GM06990 (cell line): Measurements from ENCODE around the gene BAIAP2.

Source experiments
- DNase-seq: peaks from one replicate; pipeline ENCODE4 v3.0.0-alpha.2; 2011; ENCODE audit not compliant: insufficient read length; ENCODE audit errors: extremely low read depth
- H3K27me3 ChIP-seq: replicated peaks from 2 replicates; pipeline ENCODE4 v1.6.0; 2011; ENCODE audit warnings: low read length; ENCODE audit not compliant: control insufficient read depth, insufficient read depth
- H3K36me3 ChIP-seq: 2 replicates; pipeline ENCODE4 v1.5.1; 2011; ENCODE audit warnings: low read length; ENCODE audit not compliant: control insufficient read depth, insufficient read depth
- H3K4me3 ChIP-seq: replicated peaks from 2 replicates; pipeline ENCODE4 v1.5.1; 2011; ENCODE audit warnings: low read depth, mild to moderate bottlenecking, control low read depth, low read length
- CTCF ChIP-seq: IDR thresholded peaks from 2 replicates; pipeline ENCODE4 v1.5.1; 2011; ENCODE audit warnings: low read length, control low read depth, mild to moderate bottlenecking, inconsistent platforms; ENCODE audit not compliant: insufficient read depth, poor library complexity, severe bottlenecking

BAIAP2 gene

DNA sequence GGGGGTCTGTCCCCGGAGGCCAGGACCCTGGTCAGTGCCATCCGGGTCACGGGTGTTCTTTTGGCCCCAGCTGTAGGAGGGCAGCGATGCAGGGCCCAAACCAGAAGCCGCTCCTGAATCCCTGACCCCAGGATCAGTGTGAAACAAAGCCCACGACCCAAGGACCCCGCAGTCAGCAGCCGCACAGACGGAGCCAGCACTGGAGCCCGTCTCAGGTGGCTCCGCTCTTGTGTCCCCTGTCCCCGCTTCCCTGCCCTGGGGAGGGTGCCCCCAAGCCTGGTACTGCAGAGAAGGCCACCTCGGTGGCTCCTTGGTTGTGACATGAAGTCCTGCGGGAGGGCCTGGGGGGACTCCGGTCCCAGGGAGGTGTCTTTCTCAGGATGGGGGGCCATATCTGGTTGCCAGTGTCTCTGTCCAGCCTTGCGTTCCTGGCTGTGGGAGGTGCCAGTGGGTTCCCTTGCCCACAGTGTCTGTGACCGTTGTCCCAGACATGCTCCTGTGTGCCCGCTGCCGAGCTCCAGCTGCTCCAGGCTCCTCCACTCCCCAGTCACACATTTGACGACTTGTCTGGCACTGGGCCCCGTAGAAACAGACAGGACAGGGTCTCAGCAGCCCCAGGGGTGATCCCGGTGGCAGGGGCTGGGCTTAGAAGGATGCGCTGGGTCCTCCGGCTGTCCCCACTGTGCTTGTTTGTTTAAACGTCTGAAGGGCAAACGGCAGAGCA is 33.6 kb downstream of the BAIAP2 start:
- no peak for DNase-seq
- no peak for TF ChIP-seq CTCF
- Histone ChIP-seq H3K27me3 (peaks cover 2% of the 10 kb centered on the region), H3K4me3 (no peak overlapping the region), H3K36me3 (no peaks in the 10 kb centered on the region)

- H3K4me3 ChIP-seq: no peak overlapping the region
- H3K27me3 ChIP-seq: peaks cover 2% of the 10 kb centered on the region
- no peaks in the 10 kb centered on the region for H3K36me3 ChIP-seq
- no peak for TF ChIP-seq CTCF
- DNase-seq: no peak
These were observed 34.2 kb downstream of the BAIAP2 start for GRCh38 chr17:81069135-81069645.

GRCh38 chr17:81070541-81071246 is 35.7 kb downstream of the BAIAP2 start:
- TF ChIP-seq CTCF: no peak
- Histone ChIP-seq H3K36me3 (no peaks in the 10 kb centered on the region), H3K4me3 (no peak overlapping the region), H3K27me3 (peaks cover 2% of the 10 kb centered on the region)
- no peak for DNase-seq

GRCh38 chr17:81071761-81072741 is 37.1 kb downstream of the BAIAP2 start:
- Histone ChIP-seq H3K27me3 (no peaks in the 10 kb centered on the region; the same call in 1 of the 2 replicates), H3K4me3 (no peak overlapping the region), H3K36me3 (no peaks in the 10 kb centered on the region)
- no peak for TF ChIP-seq CTCF
- DNase-seq: no peak

- TF ChIP-seq CTCF: no peak
- H3K27me3 ChIP-seq: no peaks in the 10 kb centered on the region
These were observed 39.3 kb downstream of the BAIAP2 start for GRCh38 chr17:81073967-81074839.

More at GRCh38 chr17:81073967-81074839, 39.3 kb downstream of the BAIAP2 start:
- Histone ChIP-seq H3K4me3 (no peak overlapping the region), H3K36me3 (no peaks in the 10 kb centered on the region)
- DNase-seq: no peak
